ENCODE results near the gene ARL8B.

ARL8B gene

DNA sequence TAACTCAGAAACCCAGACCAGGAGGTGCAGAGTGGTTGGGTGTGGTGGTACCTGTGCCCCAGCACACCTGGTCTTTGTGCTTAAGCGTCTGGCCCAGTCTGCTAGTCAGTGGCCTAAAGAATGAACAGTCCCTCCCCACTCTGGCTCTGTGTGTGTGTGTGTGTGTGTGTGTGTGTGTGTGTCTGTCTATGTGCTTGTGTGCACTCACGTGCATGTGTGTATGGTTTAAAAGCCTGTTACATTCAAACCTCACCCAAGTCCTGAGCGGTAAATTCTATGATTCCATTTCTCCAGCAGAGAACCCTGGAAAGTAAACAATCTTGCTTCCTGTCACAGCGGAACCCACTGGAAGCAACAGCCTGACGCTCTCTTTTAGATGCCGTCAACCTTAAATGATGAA, 99.6 kb downstream of the ARL8B start:
- H3K27me3 ChIP-seq (ENCODE audit: insufficient read depth, low read depth, severe bottlenecking), result no peaks in the 10 kb centered on the region
- H3K4me3 ChIP-seq (ENCODE audit: low read depth, low read length), result no peak overlapping the region
- DNase-seq, result no peak
- TF ChIP-seq, protein P1, sequence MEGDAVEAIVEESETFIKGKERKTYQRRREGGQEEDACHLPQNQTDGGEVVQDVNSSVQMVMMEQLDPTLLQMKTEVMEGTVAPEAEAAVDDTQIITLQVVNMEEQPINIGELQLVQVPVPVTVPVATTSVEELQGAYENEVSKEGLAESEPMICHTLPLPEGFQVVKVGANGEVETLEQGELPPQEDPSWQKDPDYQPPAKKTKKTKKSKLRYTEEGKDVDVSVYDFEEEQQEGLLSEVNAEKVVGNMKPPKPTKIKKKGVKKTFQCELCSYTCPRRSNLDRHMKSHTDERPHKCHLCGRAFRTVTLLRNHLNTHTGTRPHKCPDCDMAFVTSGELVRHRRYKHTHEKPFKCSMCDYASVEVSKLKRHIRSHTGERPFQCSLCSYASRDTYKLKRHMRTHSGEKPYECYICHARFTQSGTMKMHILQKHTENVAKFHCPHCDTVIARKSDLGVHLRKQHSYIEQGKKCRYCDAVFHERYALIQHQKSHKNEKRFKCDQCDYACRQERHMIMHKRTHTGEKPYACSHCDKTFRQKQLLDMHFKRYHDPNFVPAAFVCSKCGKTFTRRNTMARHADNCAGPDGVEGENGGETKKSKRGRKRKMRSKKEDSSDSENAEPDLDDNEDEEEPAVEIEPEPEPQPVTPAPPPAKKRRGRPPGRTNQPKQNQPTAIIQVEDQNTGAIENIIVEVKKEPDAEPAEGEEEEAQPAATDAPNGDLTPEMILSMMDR (IDR thresholded peaks at IDR 0.05; ENCODE audit: low read depth, low read length), result no peak
- H3K9me3 ChIP-seq (ENCODE audit: severe bottlenecking), result no peaks in the 10 kb centered on the region
- no peak overlapping the region for H3K27ac ChIP-seq
- peaks cover 8% of the 10 kb centered on the region for H3K36me3 ChIP-seq

DNA sequence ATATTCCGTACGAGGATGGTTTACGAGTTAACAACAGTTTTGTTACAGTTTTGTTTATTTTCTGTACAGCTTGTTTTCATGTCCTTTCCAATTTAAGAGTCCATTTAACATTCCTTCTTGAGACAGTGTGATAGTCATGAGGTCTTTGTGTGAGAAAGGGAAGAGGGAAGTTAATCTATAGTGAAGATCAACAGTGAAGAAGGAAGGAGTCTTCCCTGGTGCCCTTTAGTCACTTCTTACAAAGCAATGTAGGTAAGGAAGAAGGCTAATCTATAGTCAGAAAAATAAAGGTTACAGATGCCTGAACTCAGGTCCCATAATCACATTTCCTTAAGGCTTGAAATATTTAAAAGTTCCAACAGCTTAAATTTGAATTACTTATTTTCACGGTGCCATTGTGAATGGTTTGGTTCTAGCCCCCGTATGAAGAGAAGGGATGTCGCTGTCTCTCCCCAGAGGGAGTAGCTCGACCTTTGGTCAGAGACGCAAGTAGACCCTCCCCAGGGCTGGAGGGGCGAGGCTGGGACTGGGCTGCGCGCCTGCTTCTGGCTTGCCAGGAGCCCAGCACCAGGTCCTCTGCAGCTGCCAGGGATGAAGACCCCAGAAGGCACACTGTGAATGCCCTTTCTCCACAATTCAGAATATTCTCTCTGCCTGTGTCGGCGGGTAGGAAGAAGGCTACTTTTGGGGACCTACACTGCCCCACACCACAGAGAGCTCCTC, 100.4 kb downstream of the ARL8B start:
- Histone ChIP-seq H3K36me3 (peaks cover 3% of the 10 kb centered on the region; the same call in 1 of the 2 replicates), H3K27me3 (ENCODE audit: insufficient read depth, low read depth, severe bottlenecking) (no peaks in the 10 kb centered on the region), H3K4me3 (ENCODE audit: low read depth, low read length) (no peak overlapping the region), H3K27ac (no peak overlapping the region), H3K9me3 (ENCODE audit: severe bottlenecking) (no peaks in the 10 kb centered on the region)
- TF ChIP-seq, protein P1 (IDR thresholded peaks at IDR 0.05; ENCODE audit: low read depth, low read length), result no peak
- DNase-seq, result no peak

GRCh38 chr3:5226783-5227182, 104.7 kb downstream of the ARL8B start:
- no peaks in the 10 kb centered on the region for H3K36me3 ChIP-seq
- no peak for DNase-seq
- H3K4me3 ChIP-seq (ENCODE audit: low read depth, low read length), result no peak overlapping the region
- no peaks in the 10 kb centered on the region for H3K27me3 ChIP-seq (ENCODE audit: insufficient read depth, low read depth, severe bottlenecking)
- TF ChIP-seq, protein P1 (IDR thresholded peaks at IDR 0.05; ENCODE audit: low read depth, low read length), result peak; percentile 24; the same call in 1 of the 2 replicates
- H3K9me3 ChIP-seq (ENCODE audit: severe bottlenecking), result no peaks in the 10 kb centered on the region
- no peak overlapping the region for H3K27ac ChIP-seq

GRCh38 chr3:5227812-5228211, 105.7 kb downstream of the ARL8B start:
- Histone ChIP-seq H3K27ac (no peak overlapping the region), H3K9me3 (ENCODE audit: severe bottlenecking) (no peaks in the 10 kb centered on the region)
- DNase-seq, result no peak

DNA sequence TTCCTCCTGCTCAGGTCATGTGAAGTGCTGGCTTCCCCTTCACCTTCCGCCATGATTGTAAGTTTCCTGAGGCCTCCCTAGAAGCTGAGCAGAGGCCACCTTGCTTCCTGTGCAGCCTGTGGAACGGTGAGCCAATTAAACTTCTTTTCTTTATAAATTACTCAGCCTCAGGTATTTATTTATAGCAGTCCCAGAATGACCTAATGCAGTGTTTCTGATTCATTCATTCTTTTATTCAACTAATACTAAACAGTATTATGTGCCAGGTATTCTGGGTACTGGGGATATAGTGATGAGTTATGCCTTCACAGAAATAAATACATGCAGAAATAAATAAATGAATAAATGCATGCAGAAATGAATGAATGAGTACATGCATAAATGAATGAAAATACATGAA, 107.3 kb downstream of the ARL8B start:
- TF ChIP-seq, protein P1 (IDR thresholded peaks at IDR 0.05; ENCODE audit: low read depth, low read length), result no peak
- Histone ChIP-seq H3K27me3 (ENCODE audit: insufficient read depth, low read depth, severe bottlenecking) (no peaks in the 10 kb centered on the region), H3K4me3 (ENCODE audit: low read depth, low read length) (no peak overlapping the region), H3K36me3 (no peaks in the 10 kb centered on the region), H3K27ac (no peak overlapping the region), H3K9me3 (ENCODE audit: severe bottlenecking) (no peaks in the 10 kb centered on the region)
- DNase-seq, result no peak

More at GRCh38 chr3:5227812-5228211, 105.7 kb downstream of the ARL8B start:
- H3K27me3 ChIP-seq (ENCODE audit: insufficient read depth, low read depth, severe bottlenecking), result no peaks in the 10 kb centered on the region
- H3K4me3 ChIP-seq (ENCODE audit: low read depth, low read length), result no peak overlapping the region
- H3K36me3 ChIP-seq, result no peaks in the 10 kb centered on the region
- TF ChIP-seq, protein P1 (IDR thresholded peaks at IDR 0.05; ENCODE audit: low read depth, low read length), result no peak
